ENCODE data around the gene PARVA. TPM values are rescaled to one million over a fixed set of nuclear protein-coding genes. Genes with fewer than 3 reads are reported as not detected.

PARVA gene
- total RNA-seq, 1 donor from 2014 or later: 75.4 TPM

DNA sequence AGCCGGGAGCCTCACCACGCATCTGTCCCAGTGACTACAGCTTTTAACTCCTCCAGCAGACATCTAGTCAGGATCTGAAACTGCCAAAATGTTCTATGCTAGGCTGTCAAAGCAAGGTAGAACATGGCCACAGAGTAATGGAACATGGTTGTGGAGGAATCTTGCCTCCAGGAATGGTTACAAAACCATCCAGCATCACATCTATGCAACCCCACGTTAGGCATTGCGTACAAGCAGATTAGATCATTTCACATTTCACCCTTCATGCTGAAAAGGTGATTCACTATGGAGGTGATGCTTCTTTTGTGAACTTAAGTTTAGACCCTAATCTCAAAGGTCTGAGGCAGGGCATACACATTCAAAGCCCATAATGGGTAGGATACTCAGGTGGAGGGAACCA, 103.0 kb downstream of the PARVA start:
- peaks cover 55% of the 10 kb centered on the region for H3K36me3 ChIP-seq
- H3K4me1 ChIP-seq: peaks cover 36% of the 10 kb centered on the region

DNA sequence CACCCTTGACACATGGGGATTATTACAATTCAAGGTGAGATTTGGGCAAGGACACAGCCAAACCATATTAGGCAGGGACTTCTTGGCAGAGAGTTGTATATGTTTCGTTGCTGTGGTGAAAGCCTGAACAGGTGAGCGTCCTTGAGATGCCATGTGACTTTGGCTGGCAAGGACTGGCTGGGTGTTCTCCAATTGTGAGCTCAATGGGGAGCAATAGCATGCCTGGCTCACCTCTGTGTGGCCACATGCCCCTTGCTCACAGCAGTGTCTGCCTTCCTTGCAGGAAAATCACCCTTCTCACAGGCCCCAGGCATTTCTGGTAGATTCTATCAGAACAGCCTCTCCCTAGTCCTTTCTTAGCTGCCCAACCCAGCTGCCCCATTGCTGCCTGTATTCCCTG, 105.5 kb downstream of the PARVA start:
- TF ChIP-seq, protein P1, sequence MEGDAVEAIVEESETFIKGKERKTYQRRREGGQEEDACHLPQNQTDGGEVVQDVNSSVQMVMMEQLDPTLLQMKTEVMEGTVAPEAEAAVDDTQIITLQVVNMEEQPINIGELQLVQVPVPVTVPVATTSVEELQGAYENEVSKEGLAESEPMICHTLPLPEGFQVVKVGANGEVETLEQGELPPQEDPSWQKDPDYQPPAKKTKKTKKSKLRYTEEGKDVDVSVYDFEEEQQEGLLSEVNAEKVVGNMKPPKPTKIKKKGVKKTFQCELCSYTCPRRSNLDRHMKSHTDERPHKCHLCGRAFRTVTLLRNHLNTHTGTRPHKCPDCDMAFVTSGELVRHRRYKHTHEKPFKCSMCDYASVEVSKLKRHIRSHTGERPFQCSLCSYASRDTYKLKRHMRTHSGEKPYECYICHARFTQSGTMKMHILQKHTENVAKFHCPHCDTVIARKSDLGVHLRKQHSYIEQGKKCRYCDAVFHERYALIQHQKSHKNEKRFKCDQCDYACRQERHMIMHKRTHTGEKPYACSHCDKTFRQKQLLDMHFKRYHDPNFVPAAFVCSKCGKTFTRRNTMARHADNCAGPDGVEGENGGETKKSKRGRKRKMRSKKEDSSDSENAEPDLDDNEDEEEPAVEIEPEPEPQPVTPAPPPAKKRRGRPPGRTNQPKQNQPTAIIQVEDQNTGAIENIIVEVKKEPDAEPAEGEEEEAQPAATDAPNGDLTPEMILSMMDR (IDR thresholded peaks at IDR 0.05; ENCODE audit: borderline replicate concordance): no peak
- peaks cover 42% of the 10 kb centered on the region for H3K36me3 ChIP-seq
- intact Hi-C loops (cut with micrococcal nuclease): no loop called here
- no peak overlapping the region for H3K4me3 ChIP-seq
- peak; percentile 48 for DNase-seq
- H3K9me3 ChIP-seq (replicated peaks): no peaks in the 10 kb centered on the region
- no peaks in the 10 kb centered on the region for H3K27me3 ChIP-seq (ENCODE audit: low read depth)
- peaks cover 32% of the 10 kb centered on the region for H3K4me1 ChIP-seq
- H3K27ac ChIP-seq (replicated peaks): peak overlapping the region; percentile 84

More for the DNA sequence above, 103.0 kb downstream of the PARVA start:
- Histone ChIP-seq H3K9me3 (replicated peaks) (no peaks in the 10 kb centered on the region), H3K27me3 (ENCODE audit: low read depth) (no peaks in the 10 kb centered on the region), H3K4me3 (no peak overlapping the region), H3K27ac (replicated peaks) (no peak overlapping the region)
- TF ChIP-seq, protein P1 (IDR thresholded peaks at IDR 0.05; ENCODE audit: borderline replicate concordance): no peak
- intact Hi-C loops (cut with micrococcal nuclease): no loop called here
- no peak for DNase-seq

DNA sequence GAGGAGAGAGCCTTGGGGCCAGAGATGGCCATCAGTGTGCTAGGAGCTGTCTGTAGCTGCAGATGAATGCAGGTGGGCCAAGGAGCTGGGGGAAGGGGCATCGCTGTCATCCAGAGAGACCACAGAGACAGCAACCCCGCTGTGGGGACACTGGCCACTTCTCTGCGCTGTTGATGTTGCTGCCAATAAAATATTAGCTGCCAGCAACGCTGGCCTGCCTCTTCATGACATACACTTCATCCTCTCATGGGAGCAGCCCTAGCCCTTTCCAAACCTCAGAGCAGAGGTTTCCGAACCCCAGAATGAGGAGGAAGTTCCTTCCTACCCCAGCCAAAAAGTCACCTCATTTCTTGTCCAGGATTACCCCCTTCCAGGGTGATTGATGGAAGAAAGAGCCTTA, 106.2 kb downstream of the PARVA start:
- intact Hi-C loops (cut with micrococcal nuclease): no loop called here

DNA sequence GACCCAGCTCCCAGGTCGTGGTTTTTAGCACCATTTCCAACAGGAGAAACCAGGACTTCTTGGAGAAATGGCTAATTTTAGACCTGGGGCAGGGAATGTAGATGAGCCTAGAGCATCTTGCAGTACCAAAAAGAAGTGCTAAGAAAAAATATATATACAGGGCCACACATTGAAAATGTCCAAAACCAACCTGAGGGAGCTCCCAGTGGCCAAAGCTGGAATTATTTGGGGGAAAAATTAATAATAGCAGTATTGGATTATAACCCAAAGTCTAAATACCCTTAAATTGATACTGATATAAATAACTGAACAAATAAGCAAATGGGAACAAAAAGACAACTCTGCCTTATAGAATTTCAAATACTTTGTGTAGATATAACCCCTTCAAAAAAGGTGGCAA, 108.0 kb downstream of the PARVA start:
- Histone ChIP-seq H3K4me1 (peaks cover 17% of the 10 kb centered on the region), H3K27me3 (ENCODE audit: low read depth) (no peaks in the 10 kb centered on the region), H3K36me3 (peaks cover 34% of the 10 kb centered on the region), H3K27ac (replicated peaks) (peak overlapping the region; percentile 84), H3K9me3 (replicated peaks) (peaks cover 17% of the 10 kb centered on the region), H3K4me3 (no peak overlapping the region)
- no peak for DNase-seq
- intact Hi-C loops (cut with micrococcal nuclease): no loop called here
- TF ChIP-seq, protein P1 (IDR thresholded peaks at IDR 0.05; ENCODE audit: borderline replicate concordance): peak; percentile 37

More for the DNA sequence above, 106.2 kb downstream of the PARVA start:
- no peaks in the 10 kb centered on the region for H3K27me3 ChIP-seq (ENCODE audit: low read depth)
- H3K4me3 ChIP-seq: no peak overlapping the region
- H3K27ac ChIP-seq (replicated peaks): peak overlapping the region; percentile 84
- peaks cover 24% of the 10 kb centered on the region for H3K4me1 ChIP-seq
- DNase-seq: no peak
- TF ChIP-seq, protein P1 (IDR thresholded peaks at IDR 0.05; ENCODE audit: borderline replicate concordance): no peak
- peaks cover 4% of the 10 kb centered on the region for H3K9me3 ChIP-seq (replicated peaks)
- peaks cover 40% of the 10 kb centered on the region for H3K36me3 ChIP-seq

DNA sequence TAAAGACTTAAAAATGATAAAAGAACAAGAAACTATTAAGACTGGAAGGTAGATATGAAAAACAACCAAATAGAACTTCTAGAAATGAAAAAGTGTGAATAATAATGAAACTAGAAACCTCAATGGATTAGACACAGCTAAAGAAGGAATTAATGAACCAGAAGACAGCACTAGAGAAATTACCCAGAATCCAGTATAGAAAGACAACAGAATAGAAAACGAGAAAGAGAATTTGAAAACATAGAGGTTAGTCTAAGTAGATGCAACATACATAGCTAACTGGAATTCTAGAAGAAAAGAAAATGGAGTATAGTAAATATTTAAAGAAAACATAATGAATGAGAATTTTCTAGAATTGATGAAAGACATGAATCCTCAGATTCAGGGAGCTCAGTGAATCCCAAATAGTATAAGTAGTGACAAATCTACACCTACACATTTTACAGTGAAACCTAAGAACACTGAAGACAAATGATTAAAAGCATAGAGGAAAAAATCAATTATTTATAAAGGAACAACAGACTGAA, 111.9 kb downstream of the PARVA start:
- DNase-seq: no peak
- no peaks in the 10 kb centered on the region for H3K4me1 ChIP-seq
- peaks cover 17% of the 10 kb centered on the region for H3K9me3 ChIP-seq (replicated peaks)
- no peaks in the 10 kb centered on the region for H3K27me3 ChIP-seq (ENCODE audit: low read depth)
- H3K27ac ChIP-seq (replicated peaks): no peak overlapping the region
- H3K36me3 ChIP-seq: peaks cover 23% of the 10 kb centered on the region
- TF ChIP-seq, protein P1 (IDR thresholded peaks at IDR 0.05; ENCODE audit: borderline replicate concordance): no peak
- H3K4me3 ChIP-seq: no peak overlapping the region
- intact Hi-C loops (cut with micrococcal nuclease): no loop called here
